Stomach (tissue), 4 donors: Measurements from ENCODE around the gene ZNF860.

Experiments used
- CTCF ChIP-seq, 7 experiments: fragments of 450-650 bp in 4 of 7; fragments of 200-600 bp in 3 of 7; sonication (generic) in 3 of 7; IDR thresholded peaks; one replicate each; pipeline ENCODE4 v1.5.1; 2016 to 2019; ENCODE audit warnings: antibody characterized with exemption in 7 of 7, control low read depth in 2 of 7, mild to moderate bottlenecking in 1 of 7
- POLR2AphosphoS5 ChIP-seq, 3 donors: sonication (generic); formaldehyde crosslinking; IDR thresholded peaks; one replicate each; pipeline ENCODE4 v1.6.1; 2016; ENCODE audit warnings: antibody characterized with exemption in 3 of 3

- no peak for TF ChIP-seq POLR2AphosphoS5 (IDR thresholded peaks at IDR 0.05)
- no peak for TF ChIP-seq CTCF (IDR thresholded peaks at IDR 0.05)
Measured at GRCh38 chr3:32003380-32003779, 21.8 kb downstream of the ZNF860 start.
